Measurements from ENCODE around the gene PRKAG2. TPM values are rescaled to one million over a fixed set of nuclear protein-coding genes. Genes with fewer than 3 reads are reported as not detected.
A peak's percentile ranks its signal among the peaks of the same experiment; 100 is the strongest.
"Not testable (repeated sequence)": the region's sequence is repeated elsewhere in the genome, so short reads cannot be mapped to it uniquely, and the experiment has no call there.

Gene PRKAG2
- total RNA-seq: 11.6 and 13.5 TPM in 2 replicates

GRCh38 chr7:151876899-151877777, at the start of gene PRKAG2:
Gene PRKAG2 (minus strand): TSS chr7:151877115. CDS start chr7:151876620, 495 bp downstream.
- DNase-seq (ENCODE audit: low read depth in 2 of 2): peak; percentile 18 to 39

- DNase-seq (ENCODE audit: low read depth in 2 of 2): no peak
Measured at GRCh38 chr7:151926336-151926712, 49.4 kb upstream of the PRKAG2 start.

GRCh38 chr7:151925446-151926335, 48.8 kb upstream of the PRKAG2 start:
- DNase-seq (ENCODE audit: low read depth in 2 of 2): peak in 1 of 2 donors; percentile 32

- no peak for DNase-seq (ENCODE audit: low read depth in 2 of 2)
Measured at GRCh38 chr7:151924508-151924907, 47.6 kb upstream of the PRKAG2 start.

- DNase-seq (ENCODE audit: low read depth in 2 of 2): no peak
Measured at GRCh38 chr7:151924001-151924400, 47.1 kb upstream of the PRKAG2 start.

- DNase-seq (ENCODE audit: low read depth in 2 of 2): no peak
Measured at GRCh38 chr7:151923097-151923876, 46.4 kb upstream of the PRKAG2 start.

- no peak for DNase-seq (ENCODE audit: low read depth in 2 of 2)
Measured at GRCh38 chr7:151921451-151921850, 44.5 kb upstream of the PRKAG2 start.

- no peak for DNase-seq (ENCODE audit: low read depth in 2 of 2)
Measured at GRCh38 chr7:151920488-151920887, 43.6 kb upstream of the PRKAG2 start.

- DNase-seq (ENCODE audit: low read depth in 2 of 2): no peak
Measured at GRCh38 chr7:151919595-151919994, 42.7 kb upstream of the PRKAG2 start.

GRCh38 chr7:151918510-151918843, 41.6 kb upstream of the PRKAG2 start:
- no peak for DNase-seq (ENCODE audit: low read depth in 2 of 2)

- DNase-seq (ENCODE audit: low read depth in 2 of 2): peak in 1 of 2 donors; percentile 8
Measured at GRCh38 chr7:151917791-151918509, 41.0 kb upstream of the PRKAG2 start.

GRCh38 chr7:151914051-151914450, 37.1 kb upstream of the PRKAG2 start:
- DNase-seq (ENCODE audit: low read depth in 2 of 2): no peak

- not testable (repeated sequence) for DNase-seq (ENCODE audit: low read depth in 2 of 2)
Measured at GRCh38 chr7:151910655-151911054, 33.7 kb upstream of the PRKAG2 start.

GRCh38 chr7:151907115-151907514, 30.2 kb upstream of the PRKAG2 start:
- not testable (repeated sequence) for DNase-seq (ENCODE audit: low read depth in 2 of 2)

GRCh38 chr7:151905766-151906165, 28.9 kb upstream of the PRKAG2 start:
- DNase-seq (ENCODE audit: low read depth in 2 of 2): no peak

- DNase-seq (ENCODE audit: low read depth in 2 of 2): no peak
Measured at GRCh38 chr7:151905353-151905752, 28.4 kb upstream of the PRKAG2 start.

GRCh38 chr7:151904270-151904669, 27.4 kb upstream of the PRKAG2 start:
- DNase-seq (ENCODE audit: low read depth in 2 of 2): no peak

- no peak for DNase-seq (ENCODE audit: low read depth in 2 of 2)
Measured at GRCh38 chr7:151903249-151904032, 26.5 kb upstream of the PRKAG2 start.

- DNase-seq (ENCODE audit: low read depth in 2 of 2): no peak
Measured at GRCh38 chr7:151902311-151902710, 25.4 kb upstream of the PRKAG2 start.

- DNase-seq (ENCODE audit: low read depth in 2 of 2): no peak
Measured at GRCh38 chr7:151901828-151902227, 24.9 kb upstream of the PRKAG2 start.
